GM19372 (cell line): ENCODE measurements around the gene FBH1.
A peak's percentile ranks its signal among the peaks of the same experiment; 100 is the strongest.
"Not testable (repeated sequence)": the region's sequence is repeated elsewhere in the genome, so short reads cannot be mapped to it uniquely, and the experiment has no call there.

Experiments used
- ATAC-seq: cut with Tn5 transposase; IDR thresholded peaks from one replicate; pipeline ENCODE4 v1.9.1; 2021; ENCODE audit warnings: mild to moderate bottlenecking, low read depth, moderate library complexity; ENCODE audit not compliant: unreplicated experiment

The FBH1 gene

GRCh38 chr10:5900247-5900646 lies 10.2 kb downstream of the FBH1 start:
- ATAC-seq: no peak

DNA sequence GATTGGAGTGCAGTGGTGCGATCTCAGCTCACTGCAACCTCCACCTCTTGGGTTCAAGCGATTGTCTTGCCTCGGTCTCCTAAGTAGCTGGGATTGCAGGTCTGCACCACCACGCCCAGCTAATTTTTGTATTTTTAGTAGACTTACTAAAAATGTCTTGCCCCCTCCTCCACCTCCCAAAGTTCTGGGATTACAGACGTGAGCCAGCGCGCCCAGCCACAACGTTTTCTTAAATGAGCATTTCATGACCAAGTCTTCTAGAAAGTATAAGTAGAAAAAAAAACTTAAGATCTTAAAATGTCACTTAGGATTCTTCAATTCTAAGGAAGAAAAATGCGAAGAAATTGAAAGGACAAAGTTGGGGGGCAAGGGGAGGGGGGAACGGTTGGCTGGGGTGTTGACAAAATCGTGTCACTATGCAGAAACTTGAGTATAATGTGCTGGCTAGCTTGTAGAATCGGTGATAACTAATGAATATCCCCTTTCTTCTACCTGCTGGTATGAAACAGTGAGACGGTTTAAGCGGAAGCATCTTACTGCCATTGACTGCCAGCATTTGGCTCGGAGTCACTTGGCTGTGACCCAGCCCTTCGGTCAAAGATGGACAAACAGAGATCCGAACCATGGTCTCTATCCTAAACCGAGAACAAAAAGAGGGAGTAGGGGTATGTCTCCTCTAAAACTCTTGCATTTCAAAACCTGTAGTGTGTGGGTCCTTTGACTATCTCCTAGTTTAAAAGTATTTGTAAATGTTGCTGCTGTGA lies 12.7 kb downstream of the FBH1 start:
- no peak for ATAC-seq

- ATAC-seq: no peak
These were observed 13.5 kb downstream of the FBH1 start for GRCh38 chr10:5903563-5903962.

GRCh38 chr10:5904227-5904626 lies 14.2 kb downstream of the FBH1 start:
- peak; percentile 88 for ATAC-seq

DNA sequence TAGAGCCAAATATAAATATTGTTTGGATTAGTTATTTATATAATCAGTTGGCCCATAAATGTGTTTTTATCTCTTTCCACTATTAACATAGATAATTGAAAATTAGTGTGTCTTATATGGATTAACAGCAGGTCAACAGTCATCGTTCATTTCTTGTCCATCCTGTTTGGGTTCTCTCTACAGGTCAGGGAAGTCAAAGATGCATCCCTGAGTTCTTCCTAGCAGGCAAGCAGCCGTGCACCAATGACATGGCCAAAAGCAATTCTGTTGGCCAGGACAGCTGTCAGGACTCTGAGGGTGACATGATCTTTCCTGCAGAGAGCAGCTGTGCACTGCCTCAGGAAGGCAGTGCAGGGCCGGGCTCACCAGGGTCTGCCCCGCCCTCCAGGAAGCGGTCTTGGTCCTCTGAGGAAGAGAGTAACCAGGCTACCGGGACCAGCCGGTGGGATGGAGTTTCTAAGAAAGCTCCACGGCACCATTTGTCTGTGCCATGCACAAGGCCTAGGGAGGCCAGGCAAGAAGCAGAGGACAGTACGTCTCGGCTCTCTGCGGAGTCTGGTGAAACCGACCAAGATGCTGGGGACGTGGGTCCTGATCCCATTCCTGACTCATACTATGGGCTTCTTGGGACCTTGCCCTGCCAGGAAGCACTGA lies 15.9 kb downstream of the FBH1 start:
- ATAC-seq: no peak

- ATAC-seq: no peak
These were observed 16.6 kb downstream of the FBH1 start for GRCh38 chr10:5906651-5907050.

DNA sequence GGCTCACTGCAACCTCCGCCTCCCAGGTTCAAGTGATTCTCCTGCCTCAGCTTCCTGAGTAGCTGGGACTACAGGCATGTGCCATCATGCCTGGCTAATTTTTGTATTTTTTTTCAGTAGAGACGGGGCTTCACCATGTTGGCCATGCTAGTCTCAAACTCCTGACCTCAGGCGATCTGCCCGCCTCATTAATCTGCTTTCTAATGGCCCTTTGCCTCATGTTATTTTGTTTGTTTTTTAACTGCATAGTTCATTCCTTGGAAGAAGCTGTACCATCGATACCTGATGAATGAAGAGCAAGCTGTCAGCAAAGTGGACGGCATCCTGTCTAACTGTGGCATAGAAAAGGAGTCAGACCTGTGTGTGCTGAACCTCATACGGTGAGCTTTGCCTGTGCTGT lies 18.6 kb downstream of the FBH1 start:
- ATAC-seq: not testable (repeated sequence)

- ATAC-seq: no peak
These were observed 20.5 kb downstream of the FBH1 start for GRCh38 chr10:5910323-5911100.

GRCh38 chr10:5911670-5912069 lies 21.6 kb downstream of the FBH1 start:
- no peak for ATAC-seq

- ATAC-seq: no peak
These were observed 23.7 kb downstream of the FBH1 start for GRCh38 chr10:5913736-5914135.

DNA sequence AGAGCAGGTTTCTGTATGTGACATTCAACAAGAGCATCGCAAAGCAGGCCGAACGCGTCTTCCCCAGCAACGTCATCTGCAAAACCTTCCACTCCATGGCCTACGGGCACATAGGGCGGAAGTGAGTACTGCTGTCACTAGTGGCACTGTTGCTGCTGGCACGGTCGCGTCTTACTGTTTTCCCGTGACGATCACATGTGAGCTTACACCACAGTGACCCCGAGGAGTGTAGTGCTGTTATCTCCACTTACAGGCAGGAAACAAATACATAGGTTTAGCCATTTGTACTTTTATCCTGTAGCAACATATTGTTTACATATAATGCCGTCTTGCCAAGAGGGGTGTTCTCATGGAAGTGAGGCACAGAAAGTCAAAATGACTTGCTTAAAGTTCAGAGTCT lies 25.4 kb downstream of the FBH1 start:
- no peak for ATAC-seq

- no peak for ATAC-seq
These were observed 27.3 kb downstream of the FBH1 start for GRCh38 chr10:5917305-5917704.

DNA sequence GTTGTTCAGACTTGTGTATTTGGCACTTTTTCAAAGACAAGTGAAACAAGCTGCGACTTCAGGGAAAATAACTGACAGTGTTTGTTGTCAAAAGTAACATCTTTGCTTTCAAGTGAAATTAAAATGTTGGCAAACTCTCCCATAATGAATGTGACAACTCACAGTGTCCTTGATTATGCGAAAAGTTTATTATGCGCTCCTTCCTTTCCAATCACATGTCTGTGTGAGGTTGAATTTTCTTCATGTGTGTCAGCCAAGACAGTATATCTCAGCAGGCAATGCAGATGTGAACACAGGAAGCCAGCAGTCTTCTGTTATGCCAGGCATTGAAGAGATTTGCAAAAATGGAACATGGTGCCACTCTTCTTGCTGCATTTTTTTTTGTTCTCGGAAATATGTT lies 28.7 kb downstream of the FBH1 start:
- no peak for ATAC-seq

GRCh38 chr10:5919568-5919967 lies 29.5 kb downstream of the FBH1 start:
- no peak for ATAC-seq

GRCh38 chr10:5921746-5922145 lies 31.7 kb downstream of the FBH1 start:
- ATAC-seq: no peak

DNA sequence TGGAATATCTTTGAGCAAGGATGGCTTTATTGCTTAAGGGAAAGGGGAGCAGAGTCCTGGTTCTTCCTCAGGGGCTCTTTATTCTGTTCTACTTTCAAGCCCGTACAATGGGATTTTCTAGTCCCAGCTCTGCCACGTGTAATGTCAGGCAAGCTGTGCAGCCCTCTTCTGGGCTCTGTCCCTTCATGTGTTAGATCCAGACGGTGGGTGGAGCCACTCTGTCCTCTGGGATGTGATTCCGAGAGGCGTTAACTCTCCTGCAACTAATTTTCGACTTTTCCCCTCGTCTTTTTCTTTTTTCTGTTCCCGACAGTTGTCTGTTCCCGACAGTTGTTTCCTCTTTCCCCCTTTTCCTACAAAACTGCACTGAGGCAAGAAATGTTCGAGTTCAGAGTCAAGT lies 34.8 kb downstream of the FBH1 start:
- ATAC-seq: no peak

- no peak for ATAC-seq
These were observed 37.3 kb downstream of the FBH1 start for GRCh38 chr10:5927306-5927705.

- no peak for ATAC-seq
These were observed 39.4 kb downstream of the FBH1 start for GRCh38 chr10:5929442-5929841.

- ATAC-seq: no peak
These were observed 40.2 kb downstream of the FBH1 start for GRCh38 chr10:5930272-5930671.

DNA sequence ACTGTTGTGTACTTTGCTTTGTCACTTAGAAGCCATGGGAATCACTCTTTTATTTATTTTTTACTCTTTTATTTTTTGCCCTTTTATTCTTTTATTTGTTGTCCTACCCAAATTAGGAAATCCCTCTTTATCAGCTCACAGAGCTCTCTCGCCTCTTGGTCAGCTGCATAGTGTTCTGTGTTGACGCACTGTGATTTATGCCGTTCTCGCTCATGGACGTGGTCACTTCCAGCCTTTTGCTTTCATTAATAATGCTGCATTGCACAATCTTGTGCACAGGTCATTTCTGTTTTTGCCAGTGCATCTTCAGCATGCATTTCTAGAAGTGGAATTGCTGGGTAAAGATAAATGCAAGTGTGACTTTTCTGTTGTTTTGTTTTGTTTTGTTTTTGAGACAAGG lies 42.3 kb downstream of the FBH1 start:
- no peak for ATAC-seq

GRCh38 chr10:5933909-5934546 lies 44.0 kb downstream of the FBH1 start:
- ATAC-seq: no peak
